ENCODE data around the gene DHX36. TPM values are rescaled to one million over a fixed set of nuclear protein-coding genes. Genes with fewer than 3 reads are reported as not detected.

Gene DHX36
- total and polyA plus RNA-seq, 2 of the 4 experiments (the other 2 are of a cell fraction), result 27.1 to 30.2 TPM

Small RNA genes lying within 50 kb of the gene (microRNA-seq; reads per million reads assigned to microRNA genes)
- not detected for gene RF01210 (ENCODE audit: insufficient read depth, insufficient read length)

Small RNA genes lying within 50 kb of the gene (small RNA-seq; reads per million reads assigned to genes)
- 0 reads per million in 5 experiments for gene RF01210

Other genes with a start within 250 kb of the DHX36 start
- 2.0 and 3.1 TPM in 2 replicates for gene ARHGEF26, start 203.1 kb downstream of the DHX36 start, total RNA-seq (2012; rRNA removed)
- gene ARHGEF26, start 203.1 kb downstream of the DHX36 start, polyA plus RNA-seq (2012; rRNA removed), result 1.6 and 2.3 TPM in 2 replicates
- gene GPR149, start 105.7 kb upstream of the DHX36 start, total RNA-seq (2012; rRNA removed), result not detected in 2 replicates
- gene GPR149, start 105.7 kb upstream of the DHX36 start, polyA plus RNA-seq (2012; rRNA removed), result not detected in 2 replicates

All from IMR-90 (cell line).